HepG2 (cell line): ENCODE measurements around the gene CMTR2. TPM values are rescaled to one million over a fixed set of nuclear protein-coding genes. Genes with fewer than 3 reads are reported as not detected.

Experiments
- FOSL2 ChIP-seq: sonication (generic); formaldehyde crosslinking; IDR thresholded peaks from 2 replicates; pipeline ENCODE4 v1.4.0; 2020; ENCODE audit warnings: missing genetic modification reagents
- MZF1 ChIP-seq: sonication (generic); formaldehyde crosslinking; IDR thresholded peaks from 2 replicates; pipeline ENCODE4 v1.8.1; 2023; ENCODE audit warnings: mild to moderate bottlenecking, missing genetic modification reagents, borderline replicate concordance
- NR2C2 ChIP-seq: sonication (generic); formaldehyde crosslinking; IDR thresholded peaks from 2 replicates; pipeline ENCODE4 v1.4.0; 2020; ENCODE audit warnings: missing genetic modification reagents, mild to moderate bottlenecking, moderate library complexity, borderline replicate concordance
- RFXAP ChIP-seq: sonication (generic); formaldehyde crosslinking; IDR thresholded peaks from 2 replicates; pipeline ENCODE4 v1.4.0; 2020; ENCODE audit warnings: missing genetic modification reagents, borderline replicate concordance
- SAFB2 ChIP-seq: sonication (generic); formaldehyde crosslinking; IDR thresholded peaks from 2 replicates; pipeline ENCODE4 v1.5.1; 2020; ENCODE audit warnings: missing genetic modification reagents, low read depth, mild to moderate bottlenecking, borderline replicate concordance
- SIN3A ChIP-seq: IDR thresholded peaks from 2 replicates; pipeline ENCODE4 v1.6.1; 2011; ENCODE audit warnings: low read depth, mild to moderate bottlenecking, control low read depth, low read length, borderline replicate concordance
- TCF7L2 ChIP-seq: IDR thresholded peaks from 2 replicates; pipeline ENCODE4 v1.6.1; 2011; ENCODE audit warnings: mild to moderate bottlenecking, low read depth, low read length, moderate library complexity
- TRIM24 ChIP-seq: sonication (generic); formaldehyde crosslinking; IDR thresholded peaks from 2 replicates; pipeline ENCODE4 v1.8.0; 2022; ENCODE audit warnings: mild to moderate bottlenecking, missing genetic modification reagents
- ZFP37 ChIP-seq: sonication (generic); formaldehyde crosslinking; IDR thresholded peaks from 2 replicates; pipeline ENCODE4 v1.4.0; 2020; ENCODE audit warnings: missing genetic modification reagents, borderline replicate concordance
- ZNF207 ChIP-seq: fragments of 450-650 bp; IDR thresholded peaks from 2 replicates; pipeline ENCODE4 v1.6.1; 2016; ENCODE audit warnings: antibody characterized with exemption, borderline replicate concordance
- ZNF225 ChIP-seq: sonication (generic); formaldehyde crosslinking; IDR thresholded peaks from 2 replicates; pipeline ENCODE4 v1.4.0; 2020; ENCODE audit warnings: mild to moderate bottlenecking, missing genetic modification reagents
- ZNF230 ChIP-seq: sonication (generic); formaldehyde crosslinking; IDR thresholded peaks from 2 replicates; pipeline ENCODE4 v1.4.0; 2020; ENCODE audit warnings: mild to moderate bottlenecking, missing genetic modification reagents
- ZNF263 ChIP-seq: sonication (generic); formaldehyde crosslinking; IDR thresholded peaks from 2 replicates; pipeline ENCODE4 v1.4.0; 2020; ENCODE audit warnings: missing genetic modification reagents
- ZNF274 ChIP-seq: sonication (generic); formaldehyde crosslinking; IDR thresholded peaks from 2 replicates; pipeline ENCODE4 v1.5.1; 2020; ENCODE audit warnings: mild to moderate bottlenecking, missing genetic modification reagents
- ZNF550 ChIP-seq: sonication (generic); formaldehyde crosslinking; IDR thresholded peaks from 2 replicates; pipeline ENCODE4 v1.4.0; 2020; ENCODE audit warnings: mild to moderate bottlenecking, missing genetic modification reagents, borderline replicate concordance
- polyA plus RNA-seq, 8 experiments: library from polyadenylated mRNA; depleted of rRNA in 3 of 8; stranded (reverse) in 7 of 8; unstranded in 1 of 8; fragments of >200 nt; fragmentation: Illumina TruSeq in 4 of 8; extraction: Trizol in 4 of 8; gene quantifications; 2 replicates each; pipeline versions ENCODE4 v1.2.1 to v1.2.3, GENCODE V29; 2011 to 2016; ENCODE audit warnings: low read depth in 4 of 8, missing spikeins in 1 of 8, mixed read lengths in 1 of 8; ENCODE audit not compliant: insufficient read depth in 1 of 8
- total RNA-seq, 5 experiments: library from RNA; depleted of rRNA; stranded (reverse); fragments of >200 nt; fragmentation: Illumina TruSeq; extraction: Trizol; gene quantifications; 2 replicates each; pipeline ENCODE4 v1.2.3, GENCODE V29; 2016; ENCODE audit warnings: low read depth in 1 of 5
- TF ChIP-seq, protein P1 (sequence below): IDR thresholded peaks from 2 replicates; pipeline ENCODE4 v1.6.1; 2012; ENCODE audit warnings: low read length, improper control_type of control experiment
- TF ChIP-seq, protein P2 (sequence below): sonication (generic); formaldehyde crosslinking; IDR thresholded peaks from 2 replicates; pipeline ENCODE4; 2020; ENCODE audit warnings: missing genetic modification reagents, mild to moderate bottlenecking, borderline replicate concordance
- TF ChIP-seq, protein P3 (sequence below): sonication (generic); formaldehyde crosslinking; IDR thresholded peaks from 2 replicates; pipeline ENCODE4 v1.4.0; 2020; ENCODE audit warnings: missing genetic modification reagents, borderline replicate concordance
- TF ChIP-seq, protein P4 (sequence below): sonication (generic); formaldehyde crosslinking; IDR thresholded peaks from 2 replicates; pipeline ENCODE4 v1.5.0; 2020; ENCODE audit warnings: missing genetic modification reagents

CMTR2 gene
- total and polyA plus RNA-seq, 2 of the 13 experiments (the other 11 are each of a cell fraction or from before 2014, with no cell fraction given), result 15.0 to 19.9 TPM

DNA sequence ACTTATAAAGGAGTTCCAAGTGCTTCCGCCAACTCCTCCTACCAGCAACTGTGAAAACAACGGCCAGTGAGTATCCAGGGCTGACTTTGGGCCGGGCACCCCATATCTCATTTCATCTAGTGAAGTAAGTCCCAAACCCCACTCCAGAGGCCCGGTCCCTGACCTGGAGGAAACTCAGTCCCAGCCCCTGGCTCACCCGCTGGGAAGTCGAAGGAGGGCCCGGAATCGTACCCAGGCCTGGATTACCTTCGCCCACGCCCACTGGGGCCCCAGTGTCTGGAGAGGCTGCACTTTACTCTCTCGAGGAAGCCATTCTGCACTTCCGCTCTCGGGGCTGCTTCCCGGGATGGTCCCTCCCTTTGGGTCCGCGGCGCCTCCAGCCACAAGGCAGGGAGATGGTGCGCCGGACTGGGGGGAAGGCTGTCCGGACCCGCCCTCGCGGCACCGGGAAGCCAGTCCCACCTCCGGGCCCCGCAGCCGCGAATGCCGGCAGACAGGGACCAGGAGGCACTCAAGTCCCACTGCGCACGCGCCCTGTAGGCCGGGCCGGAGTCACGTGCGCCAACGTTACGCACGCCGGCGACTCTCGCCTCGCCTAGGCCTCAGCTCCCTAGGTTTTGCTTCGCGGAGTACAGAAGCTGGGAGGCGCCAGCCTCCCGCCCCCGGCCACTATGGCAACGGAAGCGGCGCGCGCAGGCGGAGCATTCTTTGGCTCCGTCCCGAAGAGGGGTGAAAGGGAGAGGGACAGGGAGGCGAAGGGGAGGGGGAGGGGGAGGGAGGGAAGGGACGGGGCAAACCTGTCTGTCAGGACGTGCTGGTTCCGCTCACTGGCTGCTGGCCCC, at the start of gene CMTR2 (continued):
- TF ChIP-seq ZNF274 (CRISPR knock-in tag), result peak; percentile 100
- TF ChIP-seq ZFP37 (CRISPR knock-in tag), result peak; percentile 98
- TF ChIP-seq MZF1 (CRISPR knock-in tag), result peak; percentile 85; the same call in 1 of the 2 replicates
- no peak for TF ChIP-seq ZNF550 (CRISPR knock-in tag)
- TF ChIP-seq, protein P1, sequence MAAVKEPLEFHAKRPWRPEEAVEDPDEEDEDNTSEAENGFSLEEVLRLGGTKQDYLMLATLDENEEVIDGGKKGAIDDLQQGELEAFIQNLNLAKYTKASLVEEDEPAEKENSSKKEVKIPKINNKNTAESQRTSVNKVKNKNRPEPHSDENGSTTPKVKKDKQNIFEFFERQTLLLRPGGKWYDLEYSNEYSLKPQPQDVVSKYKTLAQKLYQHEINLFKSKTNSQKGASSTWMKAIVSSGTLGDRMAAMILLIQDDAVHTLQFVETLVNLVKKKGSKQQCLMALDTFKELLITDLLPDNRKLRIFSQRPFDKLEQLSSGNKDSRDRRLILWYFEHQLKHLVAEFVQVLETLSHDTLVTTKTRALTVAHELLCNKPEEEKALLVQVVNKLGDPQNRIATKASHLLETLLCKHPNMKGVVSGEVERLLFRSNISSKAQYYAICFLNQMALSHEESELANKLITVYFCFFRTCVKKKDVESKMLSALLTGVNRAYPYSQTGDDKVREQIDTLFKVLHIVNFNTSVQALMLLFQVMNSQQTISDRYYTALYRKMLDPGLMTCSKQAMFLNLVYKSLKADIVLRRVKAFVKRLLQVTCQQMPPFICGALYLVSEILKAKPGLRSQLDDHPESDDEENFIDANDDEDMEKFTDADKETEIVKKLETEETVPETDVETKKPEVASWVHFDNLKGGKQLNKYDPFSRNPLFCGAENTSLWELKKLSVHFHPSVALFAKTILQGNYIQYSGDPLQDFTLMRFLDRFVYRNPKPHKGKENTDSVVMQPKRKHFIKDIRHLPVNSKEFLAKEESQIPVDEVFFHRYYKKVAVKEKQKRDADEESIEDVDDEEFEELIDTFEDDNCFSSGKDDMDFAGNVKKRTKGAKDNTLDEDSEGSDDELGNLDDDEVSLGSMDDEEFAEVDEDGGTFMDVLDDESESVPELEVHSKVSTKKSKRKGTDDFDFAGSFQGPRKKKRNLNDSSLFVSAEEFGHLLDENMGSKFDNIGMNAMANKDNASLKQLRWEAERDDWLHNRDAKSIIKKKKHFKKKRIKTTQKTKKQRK, result no peak
- TF ChIP-seq TRIM24, result no peak
- TF ChIP-seq ZNF230 (CRISPR knock-in tag), result peak; percentile 97
- peak; percentile 99 for TF ChIP-seq ZNF225 (CRISPR knock-in tag)
- peak; percentile 58; the same call in 1 of the 2 replicates for TF ChIP-seq FOSL2 (CRISPR knock-in tag)
- TF ChIP-seq ZNF207, result no peak
- peak; percentile 86 for TF ChIP-seq RFXAP
- TF ChIP-seq ZNF263, result peak; percentile 67
- TF ChIP-seq SAFB2 (CRISPR knock-in tag), result 0 out of 2 replicates have a peak, but pooled peaks have one; percentile 83
- peak; percentile 64; the same call in 1 of the 2 replicates for TF ChIP-seq NR2C2 (CRISPR knock-in tag)
- TF ChIP-seq, protein P2, sequence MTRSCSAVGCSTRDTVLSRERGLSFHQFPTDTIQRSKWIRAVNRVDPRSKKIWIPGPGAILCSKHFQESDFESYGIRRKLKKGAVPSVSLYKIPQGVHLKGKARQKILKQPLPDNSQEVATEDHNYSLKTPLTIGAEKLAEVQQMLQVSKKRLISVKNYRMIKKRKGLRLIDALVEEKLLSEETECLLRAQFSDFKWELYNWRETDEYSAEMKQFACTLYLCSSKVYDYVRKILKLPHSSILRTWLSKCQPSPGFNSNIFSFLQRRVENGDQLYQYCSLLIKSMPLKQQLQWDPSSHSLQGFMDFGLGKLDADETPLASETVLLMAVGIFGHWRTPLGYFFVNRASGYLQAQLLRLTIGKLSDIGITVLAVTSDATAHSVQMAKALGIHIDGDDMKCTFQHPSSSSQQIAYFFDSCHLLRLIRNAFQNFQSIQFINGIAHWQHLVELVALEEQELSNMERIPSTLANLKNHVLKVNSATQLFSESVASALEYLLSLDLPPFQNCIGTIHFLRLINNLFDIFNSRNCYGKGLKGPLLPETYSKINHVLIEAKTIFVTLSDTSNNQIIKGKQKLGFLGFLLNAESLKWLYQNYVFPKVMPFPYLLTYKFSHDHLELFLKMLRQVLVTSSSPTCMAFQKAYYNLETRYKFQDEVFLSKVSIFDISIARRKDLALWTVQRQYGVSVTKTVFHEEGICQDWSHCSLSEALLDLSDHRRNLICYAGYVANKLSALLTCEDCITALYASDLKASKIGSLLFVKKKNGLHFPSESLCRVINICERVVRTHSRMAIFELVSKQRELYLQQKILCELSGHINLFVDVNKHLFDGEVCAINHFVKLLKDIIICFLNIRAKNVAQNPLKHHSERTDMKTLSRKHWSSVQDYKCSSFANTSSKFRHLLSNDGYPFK (CRISPR knock-in tag), result peak; percentile 95
- TF ChIP-seq, protein P3, sequence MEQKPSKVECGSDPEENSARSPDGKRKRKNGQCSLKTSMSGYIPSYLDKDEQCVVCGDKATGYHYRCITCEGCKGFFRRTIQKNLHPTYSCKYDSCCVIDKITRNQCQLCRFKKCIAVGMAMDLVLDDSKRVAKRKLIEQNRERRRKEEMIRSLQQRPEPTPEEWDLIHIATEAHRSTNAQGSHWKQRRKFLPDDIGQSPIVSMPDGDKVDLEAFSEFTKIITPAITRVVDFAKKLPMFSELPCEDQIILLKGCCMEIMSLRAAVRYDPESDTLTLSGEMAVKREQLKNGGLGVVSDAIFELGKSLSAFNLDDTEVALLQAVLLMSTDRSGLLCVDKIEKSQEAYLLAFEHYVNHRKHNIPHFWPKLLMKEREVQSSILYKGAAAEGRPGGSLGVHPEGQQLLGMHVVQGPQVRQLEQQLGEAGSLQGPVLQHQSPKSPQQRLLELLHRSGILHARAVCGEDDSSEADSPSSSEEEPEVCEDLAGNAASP (CRISPR knock-in tag), result peak; percentile 49
- no peak for TF ChIP-seq TCF7L2
- TF ChIP-seq SIN3A, result no peak
- TF ChIP-seq, protein P4, sequence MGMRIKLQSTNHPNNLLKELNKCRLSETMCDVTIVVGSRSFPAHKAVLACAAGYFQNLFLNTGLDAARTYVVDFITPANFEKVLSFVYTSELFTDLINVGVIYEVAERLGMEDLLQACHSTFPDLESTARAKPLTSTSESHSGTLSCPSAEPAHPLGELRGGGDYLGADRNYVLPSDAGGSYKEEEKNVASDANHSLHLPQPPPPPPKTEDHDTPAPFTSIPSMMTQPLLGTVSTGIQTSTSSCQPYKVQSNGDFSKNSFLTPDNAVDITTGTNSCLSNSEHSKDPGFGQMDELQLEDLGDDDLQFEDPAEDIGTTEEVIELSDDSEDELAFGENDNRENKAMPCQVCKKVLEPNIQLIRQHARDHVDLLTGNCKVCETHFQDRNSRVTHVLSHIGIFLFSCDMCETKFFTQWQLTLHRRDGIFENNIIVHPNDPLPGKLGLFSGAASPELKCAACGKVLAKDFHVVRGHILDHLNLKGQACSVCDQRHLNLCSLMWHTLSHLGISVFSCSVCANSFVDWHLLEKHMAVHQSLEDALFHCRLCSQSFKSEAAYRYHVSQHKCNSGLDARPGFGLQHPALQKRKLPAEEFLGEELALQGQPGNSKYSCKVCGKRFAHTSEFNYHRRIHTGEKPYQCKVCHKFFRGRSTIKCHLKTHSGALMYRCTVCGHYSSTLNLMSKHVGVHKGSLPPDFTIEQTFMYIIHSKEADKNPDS (CRISPR knock-in tag), result peak; percentile 77; the same call in 1 of the 2 replicates
